ENCODE results near the gene FYN.

FYN gene

DNA sequence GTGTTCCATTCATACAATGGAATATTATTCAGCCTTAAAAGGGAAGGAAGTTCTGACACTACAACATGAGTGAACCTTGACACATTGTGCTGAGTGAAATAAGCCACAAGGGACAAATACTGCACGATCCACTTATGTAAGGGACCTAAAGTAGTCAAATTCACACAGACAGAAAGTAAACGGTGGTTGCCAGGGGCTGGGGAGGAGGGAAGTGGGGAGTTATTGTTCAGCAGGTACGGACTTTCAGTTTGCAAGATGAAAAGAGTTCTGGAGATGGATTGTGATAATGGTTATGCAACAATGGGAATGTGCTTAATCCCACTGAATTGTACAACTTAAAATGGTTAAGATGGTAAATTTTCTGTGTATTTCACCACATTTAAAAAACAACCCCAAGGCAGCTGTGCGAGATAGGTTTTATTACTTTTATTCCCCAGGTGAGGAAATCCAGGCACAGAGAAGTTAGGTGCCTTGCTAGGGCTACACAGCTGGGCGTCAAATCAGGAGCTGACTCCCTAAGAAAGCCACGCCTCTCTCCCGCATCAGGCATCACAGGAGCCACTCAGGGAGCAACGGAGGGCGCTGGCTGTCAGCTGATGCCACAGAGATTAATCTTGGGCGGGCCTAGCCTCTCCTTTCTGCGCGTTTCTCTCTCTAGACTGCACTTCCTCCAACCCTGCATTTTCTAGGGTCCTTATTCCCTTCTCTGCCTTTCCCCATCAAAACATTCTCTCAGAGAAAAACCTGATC is 258.2 kb downstream of the FYN start:
- H3K27ac ChIP-seq (ENCODE audit: insufficient read depth in 1 of 2, low read depth in 1 of 2, low read length in 2 of 2, poor library complexity in 1 of 2, severe bottlenecking in 2 of 2) = no peak overlapping the region
- H3K36me3 ChIP-seq (ENCODE audit: control insufficient read depth in 4 of 4, insufficient read depth in 4 of 4, low read length in 3 of 4) = no peaks in the 10 kb centered on the region
- H3K4me1 ChIP-seq (ENCODE audit: control extremely low read depth in 1 of 4, control insufficient read depth in 4 of 4, insufficient read depth in 4 of 4, low read length in 3 of 4) = peaks cover 0 to 6% (median 0%) of the 10 kb centered on the region in 4 experiments
- H3K27me3 ChIP-seq (replicated peaks in 2 of 5; ENCODE audit: control insufficient read depth in 4 of 5, insufficient read depth in 5 of 5, low read length in 4 of 5) = no peaks in the 10 kb centered on the region
- 44% methylated on average over 8 of the region's 12 CpGs for WGBS (ENCODE audit: insufficient coverage)
- peak in 1 of 3 donors; percentile 41 for DNase-seq
- H3K4me3 ChIP-seq (ENCODE audit: control insufficient read depth in 1 of 7, extremely low read depth in 1 of 7, insufficient read depth in 4 of 7, low read depth in 2 of 7, low read length in 6 of 7) = no peak overlapping the region
- ChIA-PET POLR2A (no interaction called here), CTCF (interaction anchor here (0.9 kb wide), 1 partner anchor 9 kb away, joined by 3 read pairs; the partner anchor contains the start of gene TRAF3IP2)
- H3K9me3 ChIP-seq (ENCODE audit: control extremely low read depth in 1 of 5, control insufficient read depth in 4 of 5, insufficient read depth in 2 of 5, low read depth in 1 of 5, low read length in 4 of 5) = peaks cover 0 to 6% (median 0%) of the 10 kb centered on the region in 5 experiments

DNA sequence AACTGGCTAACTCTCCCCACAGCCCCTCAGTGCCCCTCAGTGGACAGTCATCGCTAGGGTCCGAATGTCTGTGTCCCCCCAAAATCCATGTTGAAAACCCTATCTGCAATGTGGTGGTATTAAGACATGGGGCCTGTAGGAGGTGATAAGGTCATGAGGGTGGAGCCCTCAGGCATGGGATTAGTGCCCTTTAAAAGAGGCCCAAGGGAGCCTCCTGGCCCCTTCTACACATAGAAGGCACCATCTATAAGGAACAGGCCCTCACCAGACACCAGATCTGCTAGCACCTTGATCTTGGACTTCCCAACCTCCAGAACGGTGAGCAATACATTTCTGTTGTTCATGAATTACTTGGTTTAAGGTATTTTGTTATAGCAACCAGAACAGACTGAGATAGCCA is 260.9 kb downstream of the FYN start:
- no peak for DNase-seq
- WGBS (ENCODE audit: insufficient coverage) = 92% methylated on average over 2 of the region's 3 CpGs
- Histone ChIP-seq H3K27me3 (replicated peaks in 2 of 5; ENCODE audit: control insufficient read depth in 4 of 5, insufficient read depth in 5 of 5, low read length in 4 of 5) (no peaks in the 10 kb centered on the region), H3K4me3 (ENCODE audit: control insufficient read depth in 1 of 7, extremely low read depth in 1 of 7, insufficient read depth in 4 of 7, low read depth in 2 of 7, low read length in 6 of 7) (no peak overlapping the region), H3K4me1 (ENCODE audit: control extremely low read depth in 1 of 4, control insufficient read depth in 4 of 4, insufficient read depth in 4 of 4, low read length in 3 of 4) (peaks cover 0 to 6% (median under 1%) of the 10 kb centered on the region in 4 experiments), H3K9me3 (ENCODE audit: control extremely low read depth in 1 of 5, control insufficient read depth in 4 of 5, insufficient read depth in 2 of 5, low read depth in 1 of 5, low read length in 4 of 5) (peaks cover 0 to 6% (median 0%) of the 10 kb centered on the region in 5 experiments), H3K36me3 (ENCODE audit: control insufficient read depth in 4 of 4, insufficient read depth in 4 of 4, low read length in 3 of 4) (no peaks in the 10 kb centered on the region), H3K27ac (ENCODE audit: insufficient read depth in 1 of 2, low read depth in 1 of 2, low read length in 2 of 2, poor library complexity in 1 of 2, severe bottlenecking in 2 of 2) (no peak overlapping the region)
- ChIA-PET POLR2A (no interaction called here), CTCF (no interaction called here)

- Histone ChIP-seq H3K27me3 (replicated peaks in 2 of 5; ENCODE audit: control insufficient read depth in 4 of 5, insufficient read depth in 5 of 5, low read length in 4 of 5) (no peaks in the 10 kb centered on the region), H3K4me3 (ENCODE audit: control insufficient read depth in 1 of 7, extremely low read depth in 1 of 7, insufficient read depth in 4 of 7, low read depth in 2 of 7, low read length in 6 of 7) (no peak overlapping the region), H3K27ac (ENCODE audit: insufficient read depth in 1 of 2, low read depth in 1 of 2, low read length in 2 of 2, poor library complexity in 1 of 2, severe bottlenecking in 2 of 2) (no peak overlapping the region), H3K4me1 (ENCODE audit: control extremely low read depth in 1 of 4, control insufficient read depth in 4 of 4, insufficient read depth in 4 of 4, low read length in 3 of 4) (peaks cover 6 to 21% (median 13%) of the 10 kb centered on the region in 4 experiments), H3K9me3 (ENCODE audit: control extremely low read depth in 1 of 5, control insufficient read depth in 4 of 5, insufficient read depth in 2 of 5, low read depth in 1 of 5, low read length in 4 of 5) (peaks cover 0 to 6% (median 0%) of the 10 kb centered on the region in 5 experiments), H3K36me3 (ENCODE audit: control insufficient read depth in 4 of 4, insufficient read depth in 4 of 4, low read length in 3 of 4) (no peaks in the 10 kb centered on the region)
- DNase-seq = no peak
- ChIA-PET POLR2A (no interaction called here), CTCF (no interaction called here)
- WGBS (ENCODE audit: insufficient coverage) = 100% methylated on average over 2 of the region's 2 CpGs
Observed at GRCh38 chr6:111610548-111611172, 262.6 kb downstream of the FYN start.

Measured in common myeloid progenitor, CD34-positive (primary cell).